Lower lobe of right lung (tissue), 2 donors: ENCODE data around the gene GRIK2. TPM values are rescaled to one million over a fixed set of nuclear protein-coding genes. Genes with fewer than 3 reads are reported as not detected.

Experiments used
- ATAC-seq, 2 donors: fragments of 200-7000 bp; cut with Tn5 transposase; one replicate each; pipeline ENCODE4 v1.9.1; 2020 to 2022; ENCODE audit warnings: mild to moderate bottlenecking in 2 of 2, moderate library complexity in 2 of 2
- DNase-seq: peaks from one replicate; pipeline ENCODE4 v3.0.0-alpha.2; 2020
- H3K27ac ChIP-seq: fragments of 200-600 bp; one replicate; pipeline ENCODE4 v1.8.0; 2022
- H3K27me3 ChIP-seq: fragments of 200-600 bp; one replicate; pipeline ENCODE4 v1.8.0; 2022; ENCODE audit warnings: low read depth
- H3K36me3 ChIP-seq: fragments of 200-600 bp; one replicate; pipeline ENCODE4 v1.8.0; 2022; ENCODE audit warnings: mild to moderate bottlenecking
- H3K4me1 ChIP-seq: fragments of 200-600 bp; one replicate; pipeline ENCODE4 v1.8.0; 2022
- H3K4me3 ChIP-seq: fragments of 200-600 bp; one replicate; pipeline ENCODE4 v1.8.0; 2022; ENCODE audit warnings: mild to moderate bottlenecking
- H3K9me3 ChIP-seq: fragments of 200-600 bp; one replicate; pipeline ENCODE4 v1.8.0; 2022
- intact Hi-C: fragments of 100-400 bp; cut with DNase I; formaldehyde crosslinking; loops from one replicate; pipeline ENCODE4 v1.11.0; 2022
- total RNA-seq: library from RNA; stranded (reverse); fragmentation: NEBNext Ultra II Directional; extraction: Animal tissue kit (Norgen Biotek cat#: 25700); gene quantifications from one replicate; pipeline ENCODE4 v1.2.1, GENCODE V29; 2021
- TF ChIP-seq, protein P1 (sequence below): fragments of 200-600 bp; IDR thresholded peaks from one replicate; pipeline ENCODE4 v1.8.0; 2022; ENCODE audit warnings: antibody characterized with exemption, mild to moderate bottlenecking
- donor health status: DM: no; HTN: yes; CAD: no; lungs with severe emphysema.

Gene GRIK2
- total RNA-seq, 1 donor from 2014 or later, result 0.62 TPM

DNA sequence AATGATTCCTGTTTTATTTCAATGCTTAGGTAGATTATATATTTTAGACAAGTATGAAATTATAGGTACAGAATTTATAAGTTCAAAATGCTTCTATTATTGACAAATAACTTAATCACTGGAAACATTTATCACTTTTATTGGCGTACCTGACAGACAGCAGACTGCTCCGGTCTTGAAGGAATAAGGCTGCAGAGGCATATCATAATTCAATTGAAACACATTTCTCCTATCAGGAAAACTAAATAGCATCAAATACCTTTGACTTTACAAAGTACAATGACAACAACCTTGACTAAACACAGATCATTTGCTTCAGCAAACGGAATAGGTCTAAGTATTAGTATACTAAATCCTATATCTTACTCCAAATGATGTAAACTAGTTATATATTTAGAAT lies 91.3 kb downstream of the GRIK2 start:
- H3K36me3 ChIP-seq, result no peaks in the 10 kb centered on the region
- H3K9me3 ChIP-seq, result no peaks in the 10 kb centered on the region
- H3K27me3 ChIP-seq, result no peaks in the 10 kb centered on the region
- intact Hi-C loops, result no loop called here
- ATAC-seq (no peak), DNase-seq (no peak)
- H3K4me1 ChIP-seq, result no peaks in the 10 kb centered on the region
- H3K27ac ChIP-seq, result no peak overlapping the region
- H3K4me3 ChIP-seq, result no peak overlapping the region
- TF ChIP-seq, protein P1, sequence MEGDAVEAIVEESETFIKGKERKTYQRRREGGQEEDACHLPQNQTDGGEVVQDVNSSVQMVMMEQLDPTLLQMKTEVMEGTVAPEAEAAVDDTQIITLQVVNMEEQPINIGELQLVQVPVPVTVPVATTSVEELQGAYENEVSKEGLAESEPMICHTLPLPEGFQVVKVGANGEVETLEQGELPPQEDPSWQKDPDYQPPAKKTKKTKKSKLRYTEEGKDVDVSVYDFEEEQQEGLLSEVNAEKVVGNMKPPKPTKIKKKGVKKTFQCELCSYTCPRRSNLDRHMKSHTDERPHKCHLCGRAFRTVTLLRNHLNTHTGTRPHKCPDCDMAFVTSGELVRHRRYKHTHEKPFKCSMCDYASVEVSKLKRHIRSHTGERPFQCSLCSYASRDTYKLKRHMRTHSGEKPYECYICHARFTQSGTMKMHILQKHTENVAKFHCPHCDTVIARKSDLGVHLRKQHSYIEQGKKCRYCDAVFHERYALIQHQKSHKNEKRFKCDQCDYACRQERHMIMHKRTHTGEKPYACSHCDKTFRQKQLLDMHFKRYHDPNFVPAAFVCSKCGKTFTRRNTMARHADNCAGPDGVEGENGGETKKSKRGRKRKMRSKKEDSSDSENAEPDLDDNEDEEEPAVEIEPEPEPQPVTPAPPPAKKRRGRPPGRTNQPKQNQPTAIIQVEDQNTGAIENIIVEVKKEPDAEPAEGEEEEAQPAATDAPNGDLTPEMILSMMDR, result no peak

DNA sequence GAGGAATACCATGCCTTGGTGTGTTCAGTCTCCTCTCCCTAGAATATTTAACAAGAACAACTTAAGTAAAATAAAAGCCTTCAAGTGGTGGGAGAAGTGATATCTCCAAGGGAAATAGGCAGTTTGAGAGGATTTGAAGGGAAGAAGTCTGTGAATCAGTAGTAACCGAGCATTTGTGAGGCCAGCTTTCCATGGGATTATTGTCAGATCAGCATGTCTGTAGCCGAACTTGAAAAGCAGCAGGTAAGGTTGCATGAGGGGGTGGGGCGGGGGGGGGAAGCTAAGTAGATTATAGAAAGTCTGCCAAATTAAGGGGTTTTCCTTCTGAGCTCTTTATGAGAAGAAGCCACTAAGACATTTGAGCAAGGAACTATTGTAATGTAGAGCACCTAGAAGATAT lies 92.6 kb downstream of the GRIK2 start:
- DNase-seq (no peak), ATAC-seq (no peak)
- Histone ChIP-seq H3K36me3 (no peaks in the 10 kb centered on the region), H3K4me3 (no peak overlapping the region), H3K9me3 (no peaks in the 10 kb centered on the region), H3K27me3 (no peaks in the 10 kb centered on the region), H3K4me1 (no peaks in the 10 kb centered on the region), H3K27ac (no peak overlapping the region)
- TF ChIP-seq, protein P1, result no peak
- intact Hi-C loops, result no loop called here

DNA sequence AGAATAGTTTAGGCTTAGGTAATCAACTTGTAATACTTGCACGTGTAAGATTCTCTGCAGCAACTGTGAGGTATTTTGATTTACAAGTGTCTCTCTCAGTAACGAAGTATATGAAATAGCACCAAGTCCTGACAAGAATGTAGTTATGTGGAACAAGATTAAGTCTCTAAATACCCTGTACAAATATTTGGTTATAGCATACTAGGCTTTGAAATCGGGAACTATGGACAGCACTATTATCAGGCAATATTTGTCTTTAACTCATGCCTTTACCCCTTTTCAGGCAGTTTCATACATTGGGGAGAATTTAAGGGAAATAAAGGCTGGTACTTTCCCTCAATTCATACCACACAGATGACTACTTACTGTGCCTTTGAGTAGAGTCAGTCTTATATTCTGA lies 93.2 kb downstream of the GRIK2 start:
- no peak for ATAC-seq
- intact Hi-C loops, result no loop called here
- TF ChIP-seq, protein P1, result no peak

DNA sequence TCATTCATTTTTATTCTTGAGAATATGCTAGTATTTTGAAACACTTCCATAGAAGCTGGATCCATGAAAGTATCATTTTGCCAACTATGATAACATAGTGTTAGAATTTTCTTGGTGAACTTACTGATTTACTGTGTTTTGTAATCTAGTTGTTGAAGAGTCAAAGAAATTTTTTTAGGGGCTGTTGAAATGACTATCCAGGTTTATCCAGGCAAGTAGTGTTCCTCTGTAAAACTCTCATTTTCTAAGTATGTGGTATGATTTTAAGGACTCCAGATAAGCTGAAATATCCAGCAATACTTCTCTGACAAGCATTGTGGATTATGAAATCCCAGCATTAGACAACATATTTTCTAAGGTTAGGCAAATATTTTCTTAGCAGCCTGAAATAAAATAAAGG lies 95.9 kb downstream of the GRIK2 start:
- TF ChIP-seq, protein P1, result no peak
- H3K9me3 ChIP-seq, result no peaks in the 10 kb centered on the region
- intact Hi-C loops, result no loop called here
- no peaks in the 10 kb centered on the region for H3K4me1 ChIP-seq
- H3K27me3 ChIP-seq, result no peaks in the 10 kb centered on the region
- ATAC-seq (no peak), DNase-seq (no peak)
- no peak overlapping the region for H3K27ac ChIP-seq
- no peaks in the 10 kb centered on the region for H3K36me3 ChIP-seq
- no peak overlapping the region for H3K4me3 ChIP-seq

More for the DNA sequence above, 93.2 kb downstream of the GRIK2 start:
- H3K9me3 ChIP-seq, result no peaks in the 10 kb centered on the region
- no peaks in the 10 kb centered on the region for H3K36me3 ChIP-seq
- H3K4me1 ChIP-seq, result no peaks in the 10 kb centered on the region
- no peaks in the 10 kb centered on the region for H3K27me3 ChIP-seq
- no peak overlapping the region for H3K4me3 ChIP-seq
- DNase-seq, result no peak
- no peak overlapping the region for H3K27ac ChIP-seq

DNA sequence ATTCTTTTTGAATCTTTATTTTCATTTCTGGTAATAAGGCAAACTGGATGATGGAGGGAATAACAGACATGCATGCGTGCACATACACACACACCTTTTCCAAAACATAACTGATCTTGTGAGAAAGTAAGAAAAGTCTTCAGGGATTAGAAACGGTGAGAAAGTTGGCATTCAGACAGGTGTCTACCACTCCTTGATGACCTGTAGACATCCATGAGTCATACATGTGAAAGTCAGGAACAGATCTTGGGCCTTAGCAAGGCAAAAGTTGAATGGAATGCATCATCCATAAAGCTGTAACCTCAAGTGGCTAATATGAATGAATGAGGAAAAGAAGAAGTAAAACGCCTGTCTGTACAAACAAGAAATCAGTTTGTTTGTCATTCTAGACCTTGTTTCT lies 97.3 kb downstream of the GRIK2 start:
- TF ChIP-seq, protein P1, result no peak
- no peaks in the 10 kb centered on the region for H3K36me3 ChIP-seq
- no peaks in the 10 kb centered on the region for H3K27me3 ChIP-seq
- no peaks in the 10 kb centered on the region for H3K9me3 ChIP-seq
- intact Hi-C loops, result no loop called here
- ATAC-seq, result no peak
- H3K4me1 ChIP-seq, result no peaks in the 10 kb centered on the region
- H3K4me3 ChIP-seq, result no peak overlapping the region
- no peak for DNase-seq
- no peak overlapping the region for H3K27ac ChIP-seq

DNA sequence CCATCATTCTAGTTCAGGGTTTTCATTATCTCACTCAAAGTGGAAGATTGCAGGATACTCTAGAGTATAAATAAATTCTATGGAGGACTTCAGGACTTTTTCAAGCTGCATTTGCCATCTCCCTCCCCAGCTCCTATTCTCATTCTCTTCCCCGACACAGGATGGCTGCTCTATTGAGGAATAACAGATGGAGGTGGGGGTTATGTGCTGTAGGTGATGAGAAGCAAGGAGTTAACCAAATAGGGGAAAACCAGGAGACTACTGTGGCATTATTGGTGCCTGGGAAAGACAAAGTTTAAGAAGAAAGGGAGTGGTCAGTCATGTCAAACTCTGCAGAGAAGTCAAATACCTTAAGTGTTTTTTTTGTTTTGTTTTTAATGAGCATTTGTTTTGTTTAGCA lies 109.3 kb downstream of the GRIK2 start:
- ATAC-seq, result no peak
- TF ChIP-seq, protein P1, result no peak
- H3K27ac ChIP-seq, result no peak overlapping the region
- DNase-seq, result no peak
- H3K27me3 ChIP-seq, result no peaks in the 10 kb centered on the region
- no peaks in the 10 kb centered on the region for H3K9me3 ChIP-seq
- no peak overlapping the region for H3K4me3 ChIP-seq
- no peaks in the 10 kb centered on the region for H3K4me1 ChIP-seq
- no peaks in the 10 kb centered on the region for H3K36me3 ChIP-seq
- intact Hi-C loops, result no loop called here
